Adipocyte (in vitro differentiated cells): ENCODE results near the gene BCAS3.

Experiments
- DNase-seq: peaks from one replicate; pipeline ENCODE4 v3.0.0-alpha.2; 2015; ENCODE audit warnings: low read depth
- H3K27me3 ChIP-seq: replicated peaks from 2 replicates; pipeline ENCODE4 v1.7.0; 2013; ENCODE audit warnings: mild to moderate bottlenecking, low read length, moderate library complexity; ENCODE audit not compliant: control insufficient read depth, insufficient read depth
- H3K36me3 ChIP-seq: 2 replicates; pipeline ENCODE4 v1.7.0; 2013; ENCODE audit warnings: low read length, mild to moderate bottlenecking, moderate library complexity; ENCODE audit not compliant: control insufficient read depth, insufficient read depth, severe bottlenecking
- H3K4me1 ChIP-seq: 2 replicates; pipeline ENCODE4 v1.7.0; 2013; ENCODE audit warnings: mild to moderate bottlenecking, low read length, moderate library complexity; ENCODE audit not compliant: control insufficient read depth, insufficient read depth
- H3K4me3 ChIP-seq: 2 replicates; pipeline ENCODE4 v1.7.0; 2013; ENCODE audit warnings: mild to moderate bottlenecking, low read length, moderate library complexity
- H3K9ac ChIP-seq: 2 replicates; pipeline ENCODE4 v1.7.0; 2013; ENCODE audit warnings: mild to moderate bottlenecking, low read length, moderate library complexity
- H3K9me3 ChIP-seq: 2 replicates; pipeline ENCODE4 v1.7.0; 2013; ENCODE audit warnings: mild to moderate bottlenecking, low read length, moderate library complexity; ENCODE audit not compliant: control insufficient read depth

The BCAS3 gene

DNA sequence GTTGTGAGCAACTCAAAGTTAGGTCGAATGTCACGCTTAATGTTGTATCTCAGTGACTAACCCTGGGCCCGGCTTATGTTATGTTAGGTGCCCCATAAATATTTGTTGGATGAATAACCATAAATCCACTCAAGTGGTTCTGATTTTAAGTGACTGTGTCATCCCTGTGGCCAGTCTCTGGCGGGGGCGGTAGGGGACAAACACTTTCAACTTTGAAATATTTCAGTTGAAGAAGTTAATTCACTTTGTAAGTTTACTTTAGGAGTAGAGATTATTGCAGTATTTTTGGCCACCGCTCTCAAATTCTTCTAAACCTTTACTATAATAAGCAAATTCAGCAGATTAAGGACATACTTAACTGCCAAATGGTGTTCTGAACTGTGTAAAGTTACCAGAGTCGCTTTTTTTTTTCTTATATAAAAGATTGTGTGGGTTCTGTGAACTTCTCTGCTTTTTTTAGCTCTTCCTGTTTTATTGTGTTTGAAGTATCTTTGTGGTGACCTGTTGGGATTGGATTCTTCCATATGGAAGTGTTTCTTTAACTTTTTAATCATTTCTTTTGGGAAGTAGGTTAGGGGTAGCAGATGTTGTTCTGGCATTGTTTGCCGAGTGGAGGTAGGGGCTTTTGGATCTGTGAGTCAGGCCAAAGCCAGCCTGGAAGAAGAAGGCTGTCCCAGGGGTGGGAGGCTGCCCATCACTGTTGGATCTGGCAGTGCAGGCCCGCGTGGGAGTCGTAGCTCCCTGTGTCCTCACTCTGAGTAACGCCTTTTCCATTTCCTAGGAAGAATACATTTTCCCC, 660.5 kb downstream of the BCAS3 start:
- DNase-seq, result peak; percentile 90
- no peaks in the 10 kb centered on the region for H3K36me3 ChIP-seq

DNA sequence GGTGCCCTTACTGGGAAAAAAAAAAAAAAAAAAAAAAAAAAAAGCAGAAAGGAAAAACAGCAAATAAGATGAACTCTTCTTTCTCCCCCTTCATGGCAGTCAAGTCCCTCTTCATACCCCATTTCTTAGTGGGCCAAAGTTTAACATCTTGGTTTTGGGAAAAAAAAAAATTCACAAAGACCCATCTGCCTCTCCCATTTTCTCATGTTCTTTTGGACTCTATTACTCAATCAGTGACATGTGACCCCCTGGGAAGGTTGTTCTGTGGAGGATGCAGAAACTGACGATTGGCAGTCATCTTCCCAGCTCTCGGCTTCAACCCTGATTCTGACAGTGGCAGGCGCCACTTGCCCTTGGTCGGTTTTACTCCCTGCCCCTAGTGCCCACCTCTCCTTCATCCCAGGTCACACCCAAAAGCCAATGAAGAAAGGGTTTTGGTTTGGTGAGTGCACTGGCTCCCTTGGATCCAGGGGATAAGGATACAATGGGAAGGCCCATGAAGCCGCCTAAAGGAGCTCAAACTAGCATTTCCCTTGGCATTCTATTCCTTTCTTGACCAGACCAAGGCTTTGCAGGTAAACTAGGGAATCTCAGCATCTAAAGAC, 661.3 kb downstream of the BCAS3 start:
- Histone ChIP-seq H3K27me3 (no peaks in the 10 kb centered on the region), H3K36me3 (no peaks in the 10 kb centered on the region), H3K4me3 (peak overlapping the region; percentile 24), H3K9me3 (no peaks in the 10 kb centered on the region), H3K4me1 (peaks cover 33% of the 10 kb centered on the region), H3K9ac (peak overlapping the region; percentile 57)
- DNase-seq, result peak; percentile 44

More for the DNA sequence above, 660.5 kb downstream of the BCAS3 start:
- Histone ChIP-seq H3K4me1 (peaks cover 33% of the 10 kb centered on the region), H3K27me3 (no peaks in the 10 kb centered on the region), H3K4me3 (peak overlapping the region; percentile 24), H3K9ac (peak overlapping the region; percentile 57), H3K9me3 (no peaks in the 10 kb centered on the region)

DNA sequence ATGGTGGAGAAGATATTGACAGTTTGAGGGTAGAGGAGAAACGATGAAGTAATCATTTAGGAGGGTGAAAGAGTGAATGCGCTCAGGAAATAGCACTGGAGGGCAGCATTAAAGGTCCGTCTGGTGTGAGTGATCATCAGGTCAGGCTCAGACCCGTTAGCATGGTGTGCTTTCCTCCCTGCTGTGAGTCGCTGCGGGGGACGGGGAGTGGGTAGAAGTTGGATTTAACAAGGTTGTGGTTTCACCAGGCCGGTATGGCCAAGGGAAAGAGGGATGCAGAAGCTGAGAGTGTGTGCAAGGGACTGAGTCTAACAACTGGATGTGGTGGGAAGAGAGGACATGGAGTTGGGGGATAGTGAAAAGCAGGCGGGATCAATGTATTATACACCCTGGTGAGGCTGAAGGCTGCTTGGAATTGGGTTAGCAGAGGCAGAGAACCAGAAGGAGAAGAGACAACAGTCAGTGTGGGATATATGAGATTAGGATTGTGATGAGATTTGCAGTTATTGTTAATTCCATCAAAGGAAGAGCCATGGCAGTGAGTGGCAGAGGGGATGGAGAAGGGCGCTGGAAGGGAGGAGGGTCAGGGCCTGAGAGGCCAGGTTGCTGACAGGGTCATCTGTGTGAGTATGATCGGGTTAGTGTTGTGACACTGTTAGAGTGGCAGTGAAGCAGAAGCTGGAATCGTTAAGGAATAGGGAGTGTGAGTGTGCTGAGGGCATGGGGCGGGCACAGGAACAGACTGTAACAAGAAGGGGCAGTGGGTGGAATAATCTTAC, 663.0 kb downstream of the BCAS3 start:
- no peaks in the 10 kb centered on the region for H3K27me3 ChIP-seq
- no peak for DNase-seq
- H3K4me3 ChIP-seq, result no peak overlapping the region
- H3K36me3 ChIP-seq, result no peaks in the 10 kb centered on the region
- H3K4me1 ChIP-seq, result peaks cover 33% of the 10 kb centered on the region
- H3K9ac ChIP-seq, result no peak overlapping the region
- no peaks in the 10 kb centered on the region for H3K9me3 ChIP-seq

DNA sequence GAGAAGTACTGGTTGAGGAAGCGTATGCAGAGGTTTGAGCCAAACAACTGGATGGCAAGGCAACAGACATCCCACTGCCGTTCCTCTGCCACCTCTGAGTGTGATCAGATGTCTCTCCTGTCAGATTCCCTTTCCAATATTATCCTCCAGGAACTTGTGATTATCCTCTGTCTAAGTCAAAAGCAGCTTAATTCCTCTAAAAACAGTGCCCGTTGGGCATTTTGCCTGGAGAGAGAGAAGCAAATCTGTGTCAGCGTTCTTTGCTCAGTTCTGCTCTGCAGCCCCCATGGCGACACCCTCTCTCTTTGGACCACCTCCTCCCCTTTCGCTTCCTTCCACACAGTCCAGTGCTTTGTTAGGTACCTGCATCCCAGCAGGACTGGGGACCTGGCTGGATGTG, 665.9 kb downstream of the BCAS3 start:
- Histone ChIP-seq H3K27me3 (no peaks in the 10 kb centered on the region), H3K4me3 (no peak overlapping the region), H3K9ac (no peak overlapping the region), H3K4me1 (peaks cover 13% of the 10 kb centered on the region), H3K9me3 (no peaks in the 10 kb centered on the region), H3K36me3 (no peaks in the 10 kb centered on the region)
- no peak for DNase-seq

- Histone ChIP-seq H3K9me3 (no peaks in the 10 kb centered on the region), H3K36me3 (no peaks in the 10 kb centered on the region), H3K4me3 (no peak overlapping the region), H3K27me3 (no peaks in the 10 kb centered on the region), H3K4me1 (no peaks in the 10 kb centered on the region), H3K9ac (no peak overlapping the region)
- no peak for DNase-seq
Measured at GRCh38 chr17:61345061-61345460, 667.4 kb downstream of the BCAS3 start.

GRCh38 chr17:61345825-61346666, 668.4 kb downstream of the BCAS3 start:
- Histone ChIP-seq H3K9ac (no peak overlapping the region), H3K36me3 (no peaks in the 10 kb centered on the region), H3K4me3 (no peak overlapping the region), H3K9me3 (no peaks in the 10 kb centered on the region), H3K4me1 (no peaks in the 10 kb centered on the region), H3K27me3 (no peaks in the 10 kb centered on the region)
- no peak for DNase-seq

DNA sequence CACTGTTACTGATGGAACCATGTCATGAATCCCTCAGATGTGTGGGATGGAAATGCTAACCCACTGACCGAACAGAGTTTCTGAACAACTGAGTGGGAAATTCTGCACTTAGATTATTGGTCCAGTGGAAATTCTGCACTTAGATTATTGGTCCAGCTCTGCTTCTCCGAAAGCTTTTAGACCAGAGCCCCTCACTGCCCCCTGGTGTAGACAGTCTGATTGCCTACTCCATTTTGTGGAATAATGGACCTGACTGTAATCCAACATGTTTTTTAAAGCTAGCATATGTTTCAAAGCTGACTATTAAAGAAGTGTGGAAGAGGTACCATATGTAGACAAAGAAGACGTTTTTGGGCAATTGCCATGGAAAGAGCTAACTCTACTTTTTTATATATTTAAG, 671.7 kb downstream of the BCAS3 start:
- DNase-seq, result no peak
- no peak overlapping the region for H3K9ac ChIP-seq
- no peaks in the 10 kb centered on the region for H3K36me3 ChIP-seq
- H3K4me1 ChIP-seq, result no peaks in the 10 kb centered on the region
- H3K9me3 ChIP-seq, result no peaks in the 10 kb centered on the region
- no peaks in the 10 kb centered on the region for H3K27me3 ChIP-seq
- no peak overlapping the region for H3K4me3 ChIP-seq

DNA sequence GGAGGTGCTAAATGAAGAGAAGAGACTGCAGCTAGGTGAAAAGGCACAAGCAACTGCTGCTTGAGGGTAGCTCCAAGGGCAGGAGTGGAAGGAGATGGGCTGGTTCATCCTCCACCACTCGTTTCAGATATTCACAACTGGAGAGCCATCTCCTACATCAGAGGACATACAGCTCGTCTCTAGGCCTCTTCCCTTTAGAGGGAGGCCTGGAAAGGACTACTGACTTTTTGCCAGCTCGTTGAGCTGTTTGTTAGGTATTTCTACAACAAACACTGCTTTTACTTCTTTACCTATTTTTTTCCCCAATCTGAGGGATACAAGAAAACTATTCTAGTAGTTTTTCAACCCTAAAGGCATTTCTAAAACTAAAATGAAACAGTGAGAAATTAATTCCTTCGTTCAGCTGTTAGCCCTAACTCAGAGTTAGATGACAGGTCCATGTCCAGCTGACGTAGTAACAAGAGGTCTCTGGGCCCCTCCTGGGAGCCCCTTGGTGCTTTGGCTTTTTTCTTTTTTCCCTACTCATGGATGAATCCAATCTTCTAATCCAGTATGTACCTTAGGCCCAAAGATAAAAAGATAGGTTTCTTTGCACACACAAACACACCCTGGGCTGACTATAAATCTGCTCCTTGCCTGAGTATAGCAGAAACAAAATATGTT, 674.2 kb downstream of the BCAS3 start:
- Histone ChIP-seq H3K36me3 (no peaks in the 10 kb centered on the region), H3K27me3 (no peaks in the 10 kb centered on the region), H3K9ac (no peak overlapping the region), H3K9me3 (no peaks in the 10 kb centered on the region), H3K4me3 (no peak overlapping the region), H3K4me1 (peaks cover 7% of the 10 kb centered on the region)
- no peak for DNase-seq

DNA sequence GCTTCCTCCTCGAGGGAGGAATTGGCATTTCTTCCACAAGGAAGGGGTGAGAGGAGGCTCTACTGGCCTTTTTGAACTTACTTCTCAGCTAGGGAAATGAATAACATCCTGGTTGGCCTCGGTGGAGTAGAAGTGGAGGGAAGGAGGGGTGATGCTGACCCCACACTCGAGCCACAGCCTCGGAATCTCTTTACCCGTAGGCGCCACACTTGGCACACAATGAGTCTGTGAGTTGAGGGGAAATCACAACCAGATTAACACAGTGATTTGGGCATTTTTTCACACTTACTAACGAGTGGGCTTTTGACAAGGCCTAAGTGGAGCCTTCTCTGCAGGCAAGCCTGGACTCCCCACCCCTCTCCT, 674.7 kb downstream of the BCAS3 start:
- Histone ChIP-seq H3K4me1 (peaks cover 7% of the 10 kb centered on the region), H3K9me3 (no peaks in the 10 kb centered on the region), H3K4me3 (no peak overlapping the region), H3K36me3 (no peaks in the 10 kb centered on the region), H3K9ac (no peak overlapping the region), H3K27me3 (no peaks in the 10 kb centered on the region)
- DNase-seq, result no peak

DNA sequence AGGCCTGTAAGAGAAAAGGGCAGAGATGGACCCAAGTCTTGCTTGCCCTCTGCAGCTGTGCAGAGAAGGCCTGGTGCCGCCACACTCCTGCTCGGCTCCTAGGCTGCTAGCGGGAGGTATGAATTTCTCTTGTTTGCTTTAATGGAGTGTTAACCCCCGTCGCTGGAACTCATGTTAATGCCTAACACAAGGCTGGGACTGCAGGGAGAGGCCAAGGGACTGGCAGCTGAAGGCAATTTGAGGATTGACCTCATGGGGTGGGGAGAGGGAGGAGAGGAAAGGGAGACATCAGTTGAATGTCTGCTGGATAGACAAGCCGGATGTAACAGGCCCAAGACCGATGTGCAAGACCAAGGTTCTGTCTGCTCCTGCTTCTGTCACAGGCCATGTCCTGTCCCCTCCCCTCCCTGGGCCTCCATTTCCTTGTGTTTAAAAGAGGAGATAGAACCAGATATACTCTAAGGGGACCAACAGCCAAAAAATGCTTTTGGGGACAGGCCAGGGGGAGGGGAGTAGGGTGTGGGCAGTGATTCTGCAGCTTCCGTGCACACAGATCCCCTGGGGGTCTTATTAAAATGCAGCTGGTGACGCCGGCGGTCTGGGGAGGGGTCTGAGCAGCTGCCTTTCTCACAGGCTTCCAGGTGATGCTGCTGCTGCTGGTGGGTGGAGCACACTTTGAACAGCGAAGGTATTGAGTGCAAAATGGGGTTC, 675.3 kb downstream of the BCAS3 start:
- Histone ChIP-seq H3K36me3 (no peaks in the 10 kb centered on the region), H3K9me3 (no peaks in the 10 kb centered on the region), H3K9ac (no peak overlapping the region), H3K4me1 (peaks cover 7% of the 10 kb centered on the region), H3K27me3 (no peaks in the 10 kb centered on the region), H3K4me3 (no peak overlapping the region)
- no peak for DNase-seq
